HepG2 (cell line): ENCODE measurements around the gene TBC1D16. TPM values are rescaled to one million over a fixed set of nuclear protein-coding genes. Genes with fewer than 3 reads are reported as not detected.

Experiments used
- DNMT1 ChIP-seq: sonication (generic); formaldehyde crosslinking; IDR thresholded peaks from 2 replicates; pipeline ENCODE4 v1.5.1; 2020; ENCODE audit warnings: mild to moderate bottlenecking, missing genetic modification reagents
- FOXO1 ChIP-seq: sonication (generic); formaldehyde crosslinking; IDR thresholded peaks from 2 replicates; pipeline ENCODE4 v1.4.0; 2020; ENCODE audit warnings: missing genetic modification reagents
- GABPB1 ChIP-seq: IDR thresholded peaks from 2 replicates; pipeline ENCODE4 v1.6.1; 2016; ENCODE audit warnings: mild to moderate bottlenecking, missing genetic modification reagents, moderate library complexity, missing compliant biosample characterization
- HIVEP1 ChIP-seq: sonication (generic); formaldehyde crosslinking; IDR thresholded peaks from 2 replicates; pipeline ENCODE4 v1.4.0; 2020; ENCODE audit warnings: mild to moderate bottlenecking, missing genetic modification reagents
- IRF2 ChIP-seq: IDR thresholded peaks from 2 replicates; pipeline ENCODE4 v1.6.1; 2018; ENCODE audit warnings: missing genetic modification reagents, missing compliant biosample characterization
- MAFG ChIP-seq: sonication (generic); formaldehyde crosslinking; IDR thresholded peaks from 2 replicates; pipeline ENCODE4 v1.5.1; 2020; ENCODE audit warnings: mild to moderate bottlenecking, missing genetic modification reagents
- NFE2L1 ChIP-seq: sonication (generic); formaldehyde crosslinking; IDR thresholded peaks from 2 replicates; pipeline ENCODE4 v1.4.0; 2020; ENCODE audit warnings: missing genetic modification reagents, mild to moderate bottlenecking, borderline replicate concordance
- NONO ChIP-seq, 2 experiments: fragments of 450-650 bp in 1 of 2; sonication (generic) in 1 of 2; formaldehyde crosslinking in 1 of 2; IDR thresholded peaks in 1 of 2; conservative IDR thresholded peaks in 1 of 2; 2 replicates each; pipeline versions ENCODE4 v1.6.1 to v1.8.0; 2017 to 2022; ENCODE audit warnings: mild to moderate bottlenecking in 1 of 2, missing genetic modification reagents in 1 of 2, moderate library complexity in 1 of 2
- PHB2 ChIP-seq: fragments of 450-650 bp; IDR thresholded peaks from 2 replicates; pipeline ENCODE4 v1.6.1; 2018; ENCODE audit not compliant: partially characterized antibody
- SNAI1 ChIP-seq: sonication (generic); formaldehyde crosslinking; IDR thresholded peaks from 2 replicates; pipeline ENCODE4 v1.5.0; 2020; ENCODE audit warnings: mild to moderate bottlenecking, missing genetic modification reagents, borderline replicate concordance
- SOX13 ChIP-seq, 3 experiments: fragments of 450-650 bp in 1 of 3; sonication (generic) in 1 of 3; formaldehyde crosslinking in 1 of 3; IDR thresholded peaks in 2 of 3; conservative IDR thresholded peaks in 1 of 3; 2 replicates each; pipeline versions ENCODE4 v1.5.0 to v1.6.1; 2016 to 2020; ENCODE audit warnings: antibody characterized with exemption in 1 of 3, mild to moderate bottlenecking in 1 of 3, missing compliant biosample characterization in 1 of 3, missing genetic modification reagents in 1 of 3, moderate library complexity in 1 of 3
- SRY ChIP-seq: sonication (generic); formaldehyde crosslinking; IDR thresholded peaks from 2 replicates; pipeline ENCODE4 v1.8.0; 2022; ENCODE audit warnings: mild to moderate bottlenecking, missing genetic modification reagents
- TEAD3 ChIP-seq: optimal IDR thresholded peaks from 2 replicates; pipeline ENCODE3; 2016; ENCODE audit warnings: borderline replicate concordance
- ZBTB10 ChIP-seq: sonication (generic); formaldehyde crosslinking; IDR thresholded peaks from 2 replicates; pipeline ENCODE4 v1.4.0; 2020; ENCODE audit warnings: missing genetic modification reagents, borderline replicate concordance
- ZBTB7B ChIP-seq: sonication (generic); formaldehyde crosslinking; IDR thresholded peaks from 2 replicates; pipeline ENCODE4 v1.4.0; 2020; ENCODE audit warnings: missing genetic modification reagents
- ZNF12 ChIP-seq: sonication (generic); formaldehyde crosslinking; IDR thresholded peaks from 2 replicates; pipeline ENCODE4 v1.5.0; 2020; ENCODE audit warnings: missing genetic modification reagents
- ZNF143 ChIP-seq: sonication (generic); formaldehyde crosslinking; IDR thresholded peaks from 2 replicates; pipeline ENCODE4 v1.4.0; 2020; ENCODE audit warnings: missing genetic modification reagents
- ZNF207 ChIP-seq: fragments of 450-650 bp; IDR thresholded peaks from 2 replicates; pipeline ENCODE4 v1.6.1; 2016; ENCODE audit warnings: antibody characterized with exemption, borderline replicate concordance
- ZNF331 ChIP-seq: sonication (generic); formaldehyde crosslinking; IDR thresholded peaks from 2 replicates; pipeline ENCODE4 v1.4.0; 2020; ENCODE audit warnings: missing genetic modification reagents
- ZNF33A ChIP-seq: sonication (generic); formaldehyde crosslinking; IDR thresholded peaks from 2 replicates; pipeline ENCODE4 v1.5.1; 2020; ENCODE audit warnings: missing genetic modification reagents, mild to moderate bottlenecking, moderate library complexity, borderline replicate concordance
- ZNF431 ChIP-seq: sonication (generic); formaldehyde crosslinking; IDR thresholded peaks from 2 replicates; pipeline ENCODE4 v1.9.0; 2022; ENCODE audit warnings: missing genetic modification reagents, low read depth, mild to moderate bottlenecking, borderline replicate concordance
- ZNF510 ChIP-seq: sonication (generic); formaldehyde crosslinking; IDR thresholded peaks from 2 replicates; pipeline ENCODE4 v1.4.0; 2020; ENCODE audit warnings: low read depth, mild to moderate bottlenecking, missing genetic modification reagents
- ZNF615 ChIP-seq: sonication (generic); formaldehyde crosslinking; IDR thresholded peaks from 2 replicates; pipeline ENCODE4 v1.5.0; 2020; ENCODE audit warnings: mild to moderate bottlenecking, missing genetic modification reagents, borderline replicate concordance
- ZNF879 ChIP-seq: sonication (generic); formaldehyde crosslinking; IDR thresholded peaks from 2 replicates; pipeline ENCODE4 v1.8.1; 2023; ENCODE audit warnings: missing genetic modification reagents
- polyA plus RNA-seq, 8 experiments: library from polyadenylated mRNA; depleted of rRNA in 3 of 8; stranded (reverse) in 7 of 8; unstranded in 1 of 8; fragments of >200 nt; fragmentation: Illumina TruSeq in 4 of 8; extraction: Trizol in 4 of 8; gene quantifications; 2 replicates each; pipeline versions ENCODE4 v1.2.1 to v1.2.3, GENCODE V29; 2011 to 2016; ENCODE audit warnings: low read depth in 4 of 8, missing spikeins in 1 of 8, mixed read lengths in 1 of 8; ENCODE audit not compliant: insufficient read depth in 1 of 8
- total RNA-seq, 5 experiments: library from RNA; depleted of rRNA; stranded (reverse); fragments of >200 nt; fragmentation: Illumina TruSeq; extraction: Trizol; gene quantifications; 2 replicates each; pipeline ENCODE4 v1.2.3, GENCODE V29; 2016; ENCODE audit warnings: low read depth in 1 of 5
- TF ChIP-seq, protein P1 (sequence below): sonication (generic); formaldehyde crosslinking; IDR thresholded peaks from 2 replicates; pipeline ENCODE4 v1.5.1; 2020; ENCODE audit warnings: mild to moderate bottlenecking, missing genetic modification reagents, moderate library complexity

TBC1D16 gene
- total and polyA plus RNA-seq, 2 of the 13 experiments (the other 11 are each of a cell fraction or from before 2014, with no cell fraction given), result 14.9 to 24.9 TPM

DNA sequence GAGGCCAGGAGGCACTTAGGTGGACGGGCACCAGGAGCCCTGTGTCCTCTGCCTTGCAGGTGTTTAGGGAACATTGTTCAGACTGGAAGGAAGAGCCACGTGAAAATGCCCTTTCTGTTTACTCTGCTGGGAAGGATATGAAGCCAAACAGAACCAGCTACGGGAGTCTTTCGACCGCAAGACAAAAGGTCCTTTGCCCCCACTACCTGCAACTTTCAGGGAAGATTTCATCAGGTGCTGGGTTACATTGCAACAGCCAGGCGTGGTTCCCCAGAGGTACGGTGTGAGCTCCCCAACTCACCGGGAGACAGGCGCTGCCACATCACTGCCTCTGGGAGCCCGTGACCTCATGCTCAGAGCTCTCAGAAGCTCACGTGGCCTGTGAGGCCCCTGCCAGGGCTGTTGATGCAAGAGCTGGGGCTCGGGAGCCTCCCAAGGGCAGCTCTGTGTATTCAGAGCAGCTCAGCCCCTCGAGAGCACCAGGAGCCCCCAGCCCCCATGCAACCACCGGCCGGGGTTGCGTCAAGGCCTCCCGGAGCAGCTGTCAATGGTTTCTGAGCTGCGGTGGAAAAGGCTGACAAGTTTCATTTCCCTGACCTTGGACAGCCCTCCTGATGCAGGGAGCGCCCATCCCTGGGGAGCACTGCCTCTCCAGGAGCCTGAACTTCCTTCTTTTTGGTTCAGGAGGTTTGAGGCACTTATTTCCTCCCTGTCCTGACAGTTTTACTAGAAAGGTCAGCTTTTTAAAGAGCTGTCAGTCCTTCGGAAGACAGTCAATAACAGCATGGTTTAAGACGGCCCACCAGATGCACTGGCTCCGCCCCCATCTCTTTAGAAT, 42.1 kb downstream of the TBC1D16 start (continued):
- no peak for TF ChIP-seq DNMT1 (CRISPR knock-in tag)
- TF ChIP-seq FOXO1 (CRISPR knock-in tag), result peak; percentile 98
- TF ChIP-seq ZNF33A, result peak; percentile 28; the same call in 1 of the 2 replicates
- peak; percentile 98 for TF ChIP-seq IRF2 (CRISPR knock-in tag)
- peak; percentile 67; the same call in 1 of the 2 replicates for TF ChIP-seq ZNF615 (CRISPR knock-in tag)
- peak; percentile 97; the same call in 1 of the 2 replicates for TF ChIP-seq ZNF431 (CRISPR knock-in tag)
- peak; percentile 99 for TF ChIP-seq HIVEP1 (CRISPR knock-in tag)
- no peak for TF ChIP-seq PHB2
- TF ChIP-seq TEAD3 (CRISPR knock-in tag), result peak; percentile 81
- peak; percentile 77 for TF ChIP-seq SOX13 (IDR thresholded peaks at IDR 0.05)
- TF ChIP-seq SOX13 (CRISPR knock-in tag; conservative IDR thresholded peaks at IDR 0.05 in 1 of 2, IDR thresholded peaks at IDR 0.05 in 1 of 2), result peak in 1 of 2 experiments; percentile 95; a peak in 2 of 4 replicates
- no peak for TF ChIP-seq NONO (IDR thresholded peaks at IDR 0.05)
- TF ChIP-seq NONO (CRISPR knock-in tag; conservative IDR thresholded peaks at IDR 0.05), result peak; percentile 96
- no peak for TF ChIP-seq MAFG (CRISPR knock-in tag)
- TF ChIP-seq ZNF331 (CRISPR knock-in tag), result peak; percentile 97
- TF ChIP-seq, protein P1, sequence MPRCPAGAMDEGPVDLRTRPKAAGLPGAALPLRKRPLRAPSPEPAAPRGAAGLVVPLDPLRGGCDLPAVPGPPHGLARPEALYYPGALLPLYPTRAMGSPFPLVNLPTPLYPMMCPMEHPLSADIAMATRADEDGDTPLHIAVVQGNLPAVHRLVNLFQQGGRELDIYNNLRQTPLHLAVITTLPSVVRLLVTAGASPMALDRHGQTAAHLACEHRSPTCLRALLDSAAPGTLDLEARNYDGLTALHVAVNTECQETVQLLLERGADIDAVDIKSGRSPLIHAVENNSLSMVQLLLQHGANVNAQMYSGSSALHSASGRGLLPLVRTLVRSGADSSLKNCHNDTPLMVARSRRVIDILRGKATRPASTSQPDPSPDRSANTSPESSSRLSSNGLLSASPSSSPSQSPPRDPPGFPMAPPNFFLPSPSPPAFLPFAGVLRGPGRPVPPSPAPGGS (CRISPR knock-in tag), result peak; percentile 85
- 0 out of 2 replicates have a peak, but pooled peaks have one; percentile 67 for TF ChIP-seq NFE2L1 (CRISPR knock-in tag)
- TF ChIP-seq ZBTB10 (CRISPR knock-in tag), result peak; percentile 100
- no peak for TF ChIP-seq ZNF207
- 0 out of 2 replicates have a peak, but pooled peaks have one; percentile 84 for TF ChIP-seq ZNF879 (CRISPR knock-in tag)
- peak; percentile 100 for TF ChIP-seq ZBTB7B (CRISPR knock-in tag)
- 0 out of 2 replicates have a peak, but pooled peaks have one; percentile 43 for TF ChIP-seq SRY (CRISPR knock-in tag)
- TF ChIP-seq ZNF510 (CRISPR knock-in tag), result peak; percentile 80; the same call in 1 of the 2 replicates
- TF ChIP-seq GABPB1 (CRISPR knock-in tag), result peak; percentile 89
- peak; percentile 94 for TF ChIP-seq ZNF12 (CRISPR knock-in tag)
- TF ChIP-seq SNAI1 (CRISPR knock-in tag), result peak; percentile 14; the same call in 1 of the 2 replicates
- TF ChIP-seq ZNF143, result peak; percentile 71
